Endothelial cell of umbilical vein (primary cell): ENCODE measurements around the gene C8B. TPM values are rescaled to one million over a fixed set of nuclear protein-coding genes. Genes with fewer than 3 reads are reported as not detected.

Source experiments
- BruUV-seq: library from RNA; stranded (reverse); fragments of 400-500 nt; replicated peaks from 2 replicates; lab custom pipeline; 2021; lab: Mats Ljungman, UMichigan
- CTCF ChIA-PET: fragments of 300-600, 350-600 bp; sonication (Branson Sonifier 250); formaldehyde crosslinking; loops from one replicate; lab custom pipeline; 2021; ENCODE audit warnings: antibody characterized with exemption, inconsistent platforms; lab: Charles Lee
- POLR2A ChIA-PET: fragments of 300-600, 350-600 bp; sonication (Branson Sonifier 250); formaldehyde crosslinking; loops from one replicate; lab custom pipeline; 2021; ENCODE audit warnings: antibody characterized with exemption, inconsistent platforms; lab: Charles Lee
- DNase-seq: peaks from one replicate; pipeline ENCODE4 v3.0.0-alpha.2; 2011; ENCODE audit warnings: low read depth, low spot score
- FAIRE-seq: peaks from 2 replicates; lab custom pipeline; 2011; peaks lifted over from hg19 to GRCh38; lab: Jason Lieb, UNC
- H2AFZ ChIP-seq: 2 replicates; pipeline ENCODE4 v1.6.0; 2012; ENCODE audit warnings: low read depth, low read length, control low read depth, inconsistent platforms
- H3K27ac ChIP-seq: 2 replicates; pipeline ENCODE4 v1.5.1; 2011; ENCODE audit warnings: low read depth, mild to moderate bottlenecking, control low read depth, low read length, moderate library complexity; ENCODE audit not compliant: insufficient read depth
- H3K27me3 ChIP-seq, 2 experiments: 2 replicates each; pipeline versions ENCODE4 v1.6.0 to v1.6.1; 2011; ENCODE audit warnings: low read length in 2 of 2, mixed read lengths in 1 of 2; ENCODE audit not compliant: control insufficient read depth in 2 of 2, insufficient read depth in 2 of 2
- H3K36me3 ChIP-seq, 2 experiments: 2 replicates in 1 of 2; 3 replicates in 1 of 2; pipeline ENCODE4 v1.5.1; 2011; ENCODE audit warnings: low read length in 2 of 2, mild to moderate bottlenecking in 1 of 2, moderate library complexity in 1 of 2; ENCODE audit not compliant: control insufficient read depth in 2 of 2, insufficient read depth in 2 of 2; ENCODE audit errors: extremely low read depth in 1 of 2
- H3K4me1 ChIP-seq: 3 replicates; pipeline ENCODE4 v1.5.1; 2011; ENCODE audit warnings: mild to moderate bottlenecking, low read length; ENCODE audit not compliant: control insufficient read depth, insufficient read depth; ENCODE audit errors: extremely low read depth
- H3K4me2 ChIP-seq: 2 replicates; pipeline ENCODE4 v1.6.1; 2011; ENCODE audit warnings: low read length, control low read depth, mixed read lengths; ENCODE audit not compliant: insufficient read depth
- H3K4me3 ChIP-seq, 3 experiments: fragments of 200-600 bp in 1 of 3; sonication (generic), shearing (Covaris generic) in 1 of 3; replicated peaks in 1 of 3; 2 replicates each; pipeline ENCODE4 v1.5.1; 2011 to 2016; ENCODE audit warnings: control low read depth in 3 of 3, low read length in 3 of 3, mild to moderate bottlenecking in 2 of 3, inconsistent platforms in 1 of 3, low read depth in 1 of 3, moderate library complexity in 1 of 3; ENCODE audit not compliant: insufficient read depth in 1 of 3
- H3K79me2 ChIP-seq: 2 replicates; pipeline ENCODE4 v1.6.0; 2012; ENCODE audit warnings: low read length, inconsistent platforms; ENCODE audit not compliant: control insufficient read depth, insufficient read depth
- H3K9ac ChIP-seq: replicated peaks from 2 replicates; pipeline ENCODE3; 2011; ENCODE audit warnings: low read length, control low read depth; ENCODE audit not compliant: insufficient read depth; ENCODE audit errors: extremely low read depth
- H3K9me1 ChIP-seq: replicated peaks from 3 replicates; pipeline ENCODE4 v1.6.0; 2011; ENCODE audit warnings: mild to moderate bottlenecking, low read length; ENCODE audit not compliant: control insufficient read depth, insufficient read depth; ENCODE audit errors: extremely low read depth
- H3K9me3 ChIP-seq: replicated peaks from 2 replicates; pipeline ENCODE4 v1.5.1; 2012; ENCODE audit warnings: low read length, inconsistent platforms; ENCODE audit not compliant: control insufficient read depth, insufficient read depth
- H4K20me1 ChIP-seq: replicated peaks from 2 replicates; pipeline ENCODE3; 2011; ENCODE audit warnings: mild to moderate bottlenecking, low read length; ENCODE audit not compliant: control insufficient read depth, insufficient read depth; ENCODE audit errors: extremely low read depth
- FOS ChIP-seq: IDR thresholded peaks from 2 replicates; pipeline ENCODE4 v1.6.1; 2011; ENCODE audit warnings: mild to moderate bottlenecking, low read length, moderate library complexity, borderline replicate concordance; ENCODE audit not compliant: insufficient read depth
- GATA2 ChIP-seq: IDR thresholded peaks from 2 replicates; pipeline ENCODE4 v1.7.0; 2011; ENCODE audit warnings: low read depth, mild to moderate bottlenecking, moderate library complexity, mixed read lengths, low read length; ENCODE audit not compliant: insufficient read length, insufficient read depth
- JUN ChIP-seq: IDR thresholded peaks from 2 replicates; pipeline ENCODE4 v1.6.1; 2011; ENCODE audit warnings: borderline replicate concordance, low read depth; ENCODE audit not compliant: insufficient read length, insufficient read depth
- MYC ChIP-seq: IDR thresholded peaks from one replicate; pipeline ENCODE4 v1.6.1; 2011; ENCODE audit warnings: mild to moderate bottlenecking, low read depth, low read length
- POLR2A ChIP-seq: IDR thresholded peaks from 2 replicates; pipeline ENCODE4 v1.6.1; 2012; ENCODE audit warnings: low read depth, mild to moderate bottlenecking, control low read depth, low read length
- POLR2AphosphoS5 ChIP-seq: IDR thresholded peaks from 2 replicates; pipeline ENCODE4 v1.6.1; 2012; ENCODE audit warnings: low read depth, mild to moderate bottlenecking, control low read depth, low read length, moderate library complexity; ENCODE audit not compliant: insufficient read depth
- dilution Hi-C: fragments of 300-500 bp; cut with MboI; formaldehyde crosslinking; loops from one replicate; pipeline ENCODE4 v1.15.0; 2019; ENCODE audit warnings: low sequenced_read_pairs; ENCODE audit not compliant: extremely low pct_ligation_motif_present
- intact Hi-C: fragments of 100-400 bp; cut with micrococcal nuclease; formaldehyde crosslinking; loops from one replicate; pipeline ENCODE4 v1.10.0; 2022
- polyA plus RNA-seq, 4 experiments: library from polyadenylated mRNA; depleted of rRNA in 3 of 4; stranded (reverse) in 3 of 4; unstranded in 1 of 4; fragments of >200 nt; gene quantifications; 2 replicates each; pipeline versions ENCODE4 v1.2.1 to v1.2.3, GENCODE V29; 2011 to 2012; ENCODE audit warnings: missing spikeins in 1 of 4
- total RNA-seq: library from RNA; stranded (reverse); gene quantifications from 2 replicates; pipeline ENCODE4 v1.2.3, GENCODE V29; 2021
- TF ChIP-seq, protein P1 (sequence below): IDR thresholded peaks from 2 replicates; pipeline ENCODE4 v1.6.1; 2011; ENCODE audit not compliant: insufficient read depth, insufficient read length

Gene C8B
- total and polyA plus RNA-seq, 2 donors (not counting 3 experiments of a cell fraction or from before 2014, with no cell fraction given) = not detected

DNA sequence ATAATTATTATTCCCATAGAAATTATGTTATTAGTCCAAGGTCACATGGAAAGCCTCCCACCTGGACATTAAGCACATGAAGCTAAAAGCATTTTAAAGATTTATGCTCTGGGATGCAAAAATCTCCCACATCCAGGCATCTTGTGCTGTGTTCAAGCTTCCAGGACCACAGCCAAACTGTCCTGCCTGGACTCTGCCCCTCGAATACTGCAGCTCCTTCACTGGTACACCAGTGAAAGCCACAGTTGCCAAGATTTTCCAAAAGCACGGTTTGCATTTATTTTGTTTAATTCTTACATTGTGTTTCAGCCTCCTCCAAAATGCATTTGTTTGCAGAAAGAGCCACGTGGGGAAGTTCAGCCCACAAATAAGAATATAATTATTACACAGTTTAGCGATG, 38.6 kb downstream of the C8B start:
- TF ChIP-seq POLR2AphosphoS5 = no peak
- CTCF ChIA-PET = no interaction called here
- no peaks in the 10 kb centered on the region for H4K20me1 ChIP-seq
- POLR2A ChIA-PET = no interaction called here
- H3K4me2 ChIP-seq = no peak overlapping the region
- no peaks in the 10 kb centered on the region for H3K4me1 ChIP-seq
- BruUV-seq = no TSS peak
- no peak overlapping the region for H3K4me3 ChIP-seq
- no peak for DNase-seq
- H3K9ac ChIP-seq = no peak overlapping the region
- dilution Hi-C loops (no loop called here), intact Hi-C loops (no loop called here)
- H3K9me1 ChIP-seq = no peaks in the 10 kb centered on the region
- no peaks in the 10 kb centered on the region for H3K79me2 ChIP-seq
- H3K36me3 ChIP-seq = no peaks in the 10 kb centered on the region
- H3K27me3 ChIP-seq = no peaks in the 10 kb centered on the region
- H3K27ac ChIP-seq = no peak overlapping the region
- no peak for FAIRE-seq
- H3K9me3 ChIP-seq = no peaks in the 10 kb centered on the region
- no peak overlapping the region for H2AFZ ChIP-seq

DNA sequence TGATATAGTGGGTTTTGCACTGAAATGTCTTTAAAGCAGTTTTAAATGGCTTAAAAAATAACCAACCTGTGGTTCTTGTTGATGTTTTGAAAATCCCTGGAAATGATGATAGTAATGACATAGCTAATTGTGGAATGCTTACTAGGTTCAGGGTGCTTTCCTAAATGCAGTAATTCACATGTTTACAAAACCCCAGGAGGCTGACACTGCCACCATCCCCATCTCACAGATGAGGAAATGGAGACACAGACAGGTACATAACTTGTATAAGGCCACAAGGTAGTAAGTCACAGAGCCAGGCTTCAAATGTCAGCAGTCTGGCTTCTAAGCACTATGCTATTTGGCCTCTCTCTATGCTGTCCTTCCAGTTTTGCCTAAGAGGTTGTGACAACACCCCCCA, 40.6 kb downstream of the C8B start:
- DNase-seq (no peak), FAIRE-seq (no peak)
- dilution Hi-C loops = no loop called here
- H3K9ac ChIP-seq = no peak overlapping the region
- H3K4me1 ChIP-seq = no peaks in the 10 kb centered on the region
- H2AFZ ChIP-seq = no peak overlapping the region
- intact Hi-C loops = no loop called here
- BruUV-seq = no TSS peak
- no peaks in the 10 kb centered on the region for H3K27me3 ChIP-seq
- CTCF ChIA-PET = no interaction called here
- no peak overlapping the region for H3K4me2 ChIP-seq
- H3K9me3 ChIP-seq = no peaks in the 10 kb centered on the region
- H3K4me3 ChIP-seq = no peak overlapping the region
- H4K20me1 ChIP-seq = no peaks in the 10 kb centered on the region
- TF ChIP-seq JUN (no peak), POLR2A (no peak), POLR2AphosphoS5 (no peak), FOS (no peak), GATA2 (no peak), MYC (no peak)
- TF ChIP-seq, protein P1, sequence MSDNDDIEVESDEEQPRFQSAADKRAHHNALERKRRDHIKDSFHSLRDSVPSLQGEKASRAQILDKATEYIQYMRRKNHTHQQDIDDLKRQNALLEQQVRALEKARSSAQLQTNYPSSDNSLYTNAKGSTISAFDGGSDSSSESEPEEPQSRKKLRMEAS = no peak
- no peaks in the 10 kb centered on the region for H3K79me2 ChIP-seq
- H3K9me1 ChIP-seq = no peaks in the 10 kb centered on the region
- H3K36me3 ChIP-seq = no peaks in the 10 kb centered on the region
- no peak overlapping the region for H3K27ac ChIP-seq
- POLR2A ChIA-PET = no interaction called here
